ENCODE measurements around the gene CLDN4.
"Not testable (repeated sequence)": the region's sequence is repeated elsewhere in the genome, so short reads cannot be mapped to it uniquely, and the experiment has no call there.

Gene CLDN4

DNA sequence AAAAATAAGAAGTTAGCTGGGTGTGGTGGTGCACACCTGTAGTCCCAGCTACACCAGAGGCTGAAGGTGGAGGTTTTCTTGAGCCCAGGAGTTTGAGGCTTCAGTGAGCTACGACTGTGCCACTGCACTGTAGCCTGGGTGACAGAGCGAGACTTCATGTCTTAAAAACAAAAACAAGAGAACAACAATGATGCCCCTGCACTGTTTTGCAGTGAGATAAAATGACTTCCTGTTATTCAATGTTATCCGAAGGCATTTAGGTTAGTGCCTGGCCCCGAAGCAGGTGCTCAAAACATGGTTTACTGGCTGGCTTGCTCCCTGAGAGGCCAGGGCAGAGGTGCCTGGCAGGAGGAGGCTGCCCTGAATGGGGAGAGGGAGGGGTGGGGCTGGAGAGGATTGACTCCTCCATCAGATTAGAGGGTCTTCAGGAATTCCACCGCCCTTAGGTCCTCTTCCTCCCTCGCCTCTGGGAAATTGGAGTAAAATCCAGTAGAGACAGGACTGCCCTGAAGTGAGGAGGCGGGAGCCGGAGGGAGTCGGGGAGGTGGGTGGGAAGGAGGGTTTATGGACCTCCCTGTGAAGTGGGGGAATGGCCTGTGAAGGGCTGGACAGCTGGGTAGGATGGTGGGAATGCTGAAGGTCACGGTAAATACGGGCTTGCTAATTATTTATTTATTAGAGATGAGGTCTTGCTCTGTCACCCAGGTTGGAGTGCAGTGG is 6.8 kb upstream of the CLDN4 start:
- no peak for DNase-seq

DNA sequence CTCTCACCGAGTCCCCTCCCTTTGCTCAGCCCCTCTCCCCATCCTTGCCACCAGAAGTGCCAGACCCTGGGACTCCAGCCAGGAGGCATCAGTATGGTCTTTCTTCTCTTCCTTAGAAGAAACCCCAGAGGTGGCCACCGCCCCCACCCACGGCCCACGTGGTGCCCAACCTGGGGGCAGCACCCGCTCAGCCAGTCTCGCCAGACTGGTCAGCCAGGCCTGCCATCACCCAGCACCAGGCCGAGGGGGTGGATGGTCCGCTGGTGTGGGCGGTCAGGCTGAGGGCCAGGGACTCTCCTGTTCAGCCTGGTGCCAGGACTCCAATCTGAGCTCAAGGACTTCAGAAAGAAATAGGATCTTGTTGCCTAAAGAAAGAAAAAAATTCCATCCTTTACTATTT is 5.8 kb upstream of the CLDN4 start:
- no peak for DNase-seq

DNA sequence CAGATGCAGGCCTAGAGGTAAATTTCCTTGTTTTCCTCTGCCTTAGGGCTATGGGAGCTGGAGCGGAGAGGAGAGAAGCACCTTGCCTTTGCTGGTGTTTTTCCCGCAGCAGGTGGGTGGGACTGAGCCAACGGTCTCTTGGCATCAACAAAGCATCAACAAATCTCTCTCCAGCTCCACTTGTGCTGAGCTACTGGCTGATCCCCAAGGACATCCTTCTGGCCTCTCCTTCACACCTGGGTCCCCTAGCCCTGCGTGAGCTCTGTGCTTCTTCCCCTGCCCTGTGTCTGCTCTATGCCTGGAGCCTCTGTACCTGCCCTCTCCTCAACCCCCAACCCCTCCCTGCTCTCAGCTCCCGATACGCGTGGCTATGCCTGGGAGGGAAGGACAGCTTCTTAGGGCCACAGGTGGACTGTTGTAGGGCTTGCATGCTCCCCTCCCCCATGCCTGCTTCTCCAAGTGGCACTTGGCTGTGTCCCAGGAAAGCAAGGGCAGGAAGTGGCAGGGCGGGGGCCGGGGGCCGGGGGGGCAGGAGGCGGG is 3.2 kb upstream of the CLDN4 start:
- DNase-seq, result no peak

DNA sequence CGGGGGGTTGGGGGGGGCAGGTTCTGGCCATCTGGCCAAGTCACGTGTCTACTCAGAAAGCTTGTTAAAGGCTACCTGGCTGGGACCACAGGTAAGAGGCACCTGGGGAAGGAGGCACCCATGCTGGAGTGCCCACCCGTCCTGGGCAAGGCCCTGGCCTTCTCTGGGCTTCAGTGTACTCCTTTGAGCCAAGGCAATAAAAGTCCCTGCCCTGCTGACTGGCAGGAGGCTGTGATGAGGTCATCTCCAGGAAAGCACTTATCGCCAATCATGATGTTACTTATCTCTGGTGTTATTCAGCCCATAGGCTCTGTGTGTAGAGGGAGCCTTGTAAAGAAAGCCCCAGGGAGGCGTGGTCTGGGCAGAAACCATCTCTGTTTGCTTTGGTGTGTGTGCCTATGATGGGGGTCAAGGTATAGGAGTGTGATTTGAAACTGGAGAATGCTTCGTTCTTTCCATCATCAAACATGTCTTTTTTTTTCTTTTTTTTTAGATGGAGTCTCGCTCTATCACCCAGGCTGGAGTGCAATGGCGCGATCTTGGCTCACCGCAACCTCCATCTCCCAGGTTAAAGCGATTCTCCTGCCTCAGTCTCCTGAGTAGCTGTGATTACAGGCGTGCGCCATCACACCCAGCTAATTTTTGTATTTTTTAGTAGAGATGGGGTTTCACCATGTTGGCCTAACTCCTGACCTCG is 2.5 kb upstream of the CLDN4 start:
- DNase-seq, result no peak

DNA sequence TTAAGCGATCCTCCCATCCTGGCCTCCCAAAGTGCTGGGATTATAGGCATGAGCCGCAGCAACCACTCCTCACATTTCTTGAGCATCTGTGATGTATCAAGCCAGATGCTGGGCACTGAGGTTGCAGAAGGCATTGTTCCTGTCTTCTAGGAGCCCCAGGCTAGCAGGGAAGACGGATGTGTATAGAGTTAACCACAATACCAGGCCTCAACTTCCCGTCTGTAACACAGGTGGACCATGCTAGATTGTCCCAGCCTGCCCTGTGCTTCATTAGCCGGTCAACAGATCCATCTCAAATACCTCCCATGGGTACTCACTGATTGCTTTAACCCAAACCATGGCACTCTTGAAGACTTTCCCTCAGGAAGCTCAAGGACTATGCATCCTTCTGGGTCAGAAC is 1.8 kb upstream of the CLDN4 start:
- DNase-seq, result no peak

DNA sequence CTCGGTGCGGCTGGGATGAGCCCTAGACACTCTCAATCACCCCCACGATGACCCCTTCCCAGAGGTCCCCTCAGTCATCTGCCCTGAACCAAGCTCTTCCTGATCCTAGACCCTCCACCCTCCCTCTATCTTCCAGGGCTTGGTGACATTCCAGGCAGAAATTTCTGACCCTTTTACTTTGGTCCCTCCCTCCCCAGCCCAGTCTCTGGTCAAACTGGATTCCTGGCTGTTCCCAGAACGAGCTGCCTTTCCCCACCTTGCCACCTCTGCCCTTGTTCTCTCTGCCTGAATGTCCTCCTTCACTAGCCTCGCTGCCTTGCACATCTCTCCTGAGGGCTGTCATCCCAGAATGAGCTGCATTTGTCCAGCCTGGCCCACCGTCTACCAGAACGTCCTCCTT is 1.3 kb upstream of the CLDN4 start:
- DNase-seq, result no peak

DNA sequence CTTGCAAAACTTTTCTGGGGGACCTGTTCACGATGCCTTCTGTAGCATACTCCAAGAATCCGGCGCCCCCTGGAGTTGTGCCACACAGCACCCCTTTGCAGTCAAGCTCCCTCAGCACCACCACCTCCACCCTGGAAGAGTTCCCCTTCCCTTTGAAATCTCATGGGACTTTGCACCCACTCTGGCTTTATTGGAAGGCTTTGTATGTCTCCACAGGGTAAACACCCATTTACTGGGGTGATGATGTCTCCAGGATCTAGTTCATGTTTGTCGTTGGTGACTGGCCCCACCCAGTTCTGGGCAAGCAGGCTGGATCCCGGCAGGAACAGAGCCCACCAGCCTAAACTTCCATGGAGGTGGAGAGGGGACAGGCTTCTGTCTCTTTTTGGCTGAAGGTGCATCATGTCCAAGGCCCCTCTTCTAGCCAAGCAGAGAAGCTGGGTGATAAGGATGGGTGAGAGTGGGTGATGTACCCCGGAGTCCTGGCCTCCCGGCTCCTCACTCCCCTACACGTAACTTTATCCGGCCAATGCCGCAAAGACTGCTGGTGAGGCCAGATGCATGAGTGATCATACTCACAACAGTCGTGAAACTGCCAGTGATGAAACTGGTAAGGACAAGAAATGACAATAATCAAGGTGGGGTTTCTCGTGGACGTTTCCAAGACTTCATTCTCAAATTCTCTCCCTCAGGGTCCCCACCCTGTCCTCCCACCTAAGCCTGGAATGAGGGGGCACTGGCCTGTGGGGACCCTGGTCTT is 695 bp upstream of the CLDN4 start:
- no peak for DNase-seq

DNA sequence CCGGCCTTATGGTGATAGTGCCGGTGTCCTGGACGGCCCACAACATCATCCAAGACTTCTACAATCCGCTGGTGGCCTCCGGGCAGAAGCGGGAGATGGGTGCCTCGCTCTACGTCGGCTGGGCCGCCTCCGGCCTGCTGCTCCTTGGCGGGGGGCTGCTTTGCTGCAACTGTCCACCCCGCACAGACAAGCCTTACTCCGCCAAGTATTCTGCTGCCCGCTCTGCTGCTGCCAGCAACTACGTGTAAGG is 713 bp downstream of the CLDN4 start:
- DNase-seq, result no peak

DNA sequence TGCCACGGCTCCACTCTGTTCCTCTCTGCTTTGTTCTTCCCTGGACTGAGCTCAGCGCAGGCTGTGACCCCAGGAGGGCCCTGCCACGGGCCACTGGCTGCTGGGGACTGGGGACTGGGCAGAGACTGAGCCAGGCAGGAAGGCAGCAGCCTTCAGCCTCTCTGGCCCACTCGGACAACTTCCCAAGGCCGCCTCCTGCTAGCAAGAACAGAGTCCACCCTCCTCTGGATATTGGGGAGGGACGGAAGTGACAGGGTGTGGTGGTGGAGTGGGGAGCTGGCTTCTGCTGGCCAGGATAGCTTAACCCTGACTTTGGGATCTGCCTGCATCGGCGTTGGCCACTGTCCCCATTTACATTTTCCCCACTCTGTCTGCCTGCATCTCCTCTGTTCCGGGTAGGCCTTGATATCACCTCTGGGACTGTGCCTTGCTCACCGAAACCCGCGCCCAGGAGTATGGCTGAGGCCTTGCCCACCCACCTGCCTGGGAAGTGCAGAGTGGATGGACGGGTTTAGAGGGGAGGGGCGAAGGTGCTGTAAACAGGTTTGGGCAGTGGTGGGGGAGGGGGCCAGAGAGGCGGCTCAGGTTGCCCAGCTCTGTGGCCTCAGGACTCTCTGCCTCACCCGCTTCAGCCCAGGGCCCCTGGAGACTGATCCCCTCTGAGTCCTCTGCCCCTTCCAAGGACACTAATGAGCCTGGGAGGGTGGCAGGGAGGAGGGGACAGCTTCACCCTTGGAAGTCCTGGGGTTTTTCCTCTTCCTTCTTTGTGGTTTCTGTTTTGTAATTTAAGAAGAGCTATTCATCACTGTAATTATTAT is 1.2 kb downstream of the CLDN4 start:
- no peak for DNase-seq

DNA sequence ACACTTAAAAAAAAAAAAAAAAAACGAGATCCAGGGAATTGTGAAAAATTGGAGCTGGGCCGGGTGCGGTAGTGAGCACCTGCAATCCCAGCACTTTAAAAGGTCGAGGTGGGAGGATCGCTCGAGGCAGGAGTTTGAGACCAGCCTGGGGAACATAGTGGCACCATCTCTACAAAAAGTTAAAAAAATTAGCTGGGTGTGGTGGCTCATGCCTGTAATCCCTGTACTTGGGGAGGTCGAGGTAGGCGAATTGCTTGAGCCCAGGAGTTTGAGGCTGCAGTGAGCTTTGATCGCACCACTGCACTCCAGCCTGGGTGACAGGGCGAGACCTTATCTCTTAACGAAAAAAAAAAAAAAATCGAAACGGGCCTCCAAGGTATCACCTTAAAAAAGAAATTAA is 2.0 kb downstream of the CLDN4 start:
- DNase-seq, result no peak

DNA sequence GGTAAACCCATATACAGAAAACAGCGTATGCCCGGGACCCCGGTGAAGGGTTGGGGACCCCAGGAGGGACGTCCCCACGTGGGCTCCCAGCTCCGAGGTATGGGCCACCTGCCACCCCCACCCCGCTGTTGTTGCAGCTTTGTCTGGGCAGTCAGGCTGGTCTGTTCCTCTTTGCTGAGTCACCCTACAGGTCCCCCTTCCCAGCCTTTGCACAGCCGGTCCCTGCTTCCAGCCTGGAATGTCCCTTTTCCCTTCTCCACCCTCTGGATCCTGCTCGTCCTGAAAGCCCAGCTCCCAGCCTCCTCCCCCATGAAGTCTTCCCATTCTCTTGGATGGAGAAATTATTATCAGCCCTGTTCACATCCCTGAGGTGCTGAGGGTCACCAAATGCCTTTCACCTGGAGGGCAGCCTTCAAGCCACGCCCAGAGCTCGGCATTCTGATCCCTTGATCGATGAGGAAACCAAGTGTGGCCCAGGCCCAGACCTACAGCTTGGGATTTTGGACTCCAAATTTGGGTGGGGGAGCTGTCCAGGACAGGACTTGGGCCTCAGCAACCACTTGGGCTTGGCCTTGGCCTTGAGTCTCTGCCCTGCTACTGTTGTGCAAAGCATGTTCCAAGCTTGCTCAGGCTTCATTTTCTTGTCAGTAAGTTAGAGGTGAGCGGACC is 2.6 kb downstream of the CLDN4 start:
- DNase-seq, result no peak

DNA sequence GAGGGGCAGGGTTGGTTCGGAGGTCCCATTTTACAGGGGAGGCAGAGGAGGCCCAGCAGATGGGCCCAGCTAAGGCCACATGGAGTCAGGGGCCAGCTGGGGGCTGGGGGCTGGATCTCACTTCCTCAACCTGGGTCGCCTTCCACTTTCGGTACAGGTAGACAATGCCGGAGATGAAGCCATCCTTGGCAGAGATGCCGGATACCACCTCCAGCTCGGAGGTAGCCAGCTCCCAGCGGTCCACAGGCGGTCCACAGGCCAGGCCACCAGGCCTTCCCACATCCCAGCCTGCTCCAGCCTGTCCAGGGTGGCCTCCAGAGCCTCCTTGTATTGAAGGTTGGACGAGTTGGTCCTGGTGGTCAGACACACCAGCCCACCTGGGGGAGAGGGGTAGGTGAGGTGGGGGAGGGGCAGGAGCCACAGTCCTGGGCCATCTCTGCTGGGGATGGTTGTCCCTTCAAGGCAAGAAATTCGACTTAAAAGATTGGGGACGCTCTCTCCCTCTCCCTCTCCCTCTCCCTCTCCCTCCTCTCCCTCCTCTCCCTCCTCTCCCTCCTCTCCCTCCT is 3.9 kb downstream of the CLDN4 start:
- no peak for DNase-seq

DNA sequence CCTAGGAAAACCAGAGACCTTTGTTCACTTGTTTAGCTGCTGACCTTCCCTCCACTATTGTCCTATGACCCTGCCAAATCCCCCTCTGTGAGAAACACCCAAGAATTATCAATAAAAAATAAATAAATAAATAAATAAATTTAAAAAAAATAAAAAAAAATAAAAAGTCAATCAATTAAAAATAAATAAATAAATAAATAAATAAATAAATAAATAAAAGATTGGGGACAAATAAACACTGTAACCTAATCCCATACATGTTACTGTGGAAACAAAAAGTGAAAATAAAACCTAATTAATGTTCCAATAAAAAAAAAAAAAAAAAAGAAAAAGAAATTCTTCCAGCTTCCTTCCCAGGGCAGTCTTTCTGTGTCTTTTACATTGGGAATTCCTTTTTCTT is 6.4 kb downstream of the CLDN4 start:
- not testable (repeated sequence) for DNase-seq

DNA sequence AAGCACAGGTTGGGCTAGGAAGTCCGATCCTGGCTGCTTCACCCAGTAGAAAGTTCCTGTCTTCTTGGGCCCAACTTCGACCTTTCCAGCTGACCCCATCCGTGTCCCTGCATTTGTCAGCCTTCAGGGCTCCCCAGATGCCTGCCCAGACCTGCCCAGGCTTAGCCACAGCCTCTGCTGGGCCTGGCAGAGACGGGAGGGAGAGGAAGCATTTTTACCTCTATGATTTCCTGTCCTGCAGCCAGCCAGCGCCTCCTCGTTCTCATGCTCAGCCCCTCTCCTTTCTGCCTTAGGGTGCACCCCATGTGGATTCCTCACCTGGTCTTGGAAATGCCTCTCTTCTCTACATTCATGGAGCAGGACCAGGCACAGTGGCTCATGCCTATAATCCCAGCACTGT is 7.8 kb downstream of the CLDN4 start:
- DNase-seq, result no peak

DNA sequence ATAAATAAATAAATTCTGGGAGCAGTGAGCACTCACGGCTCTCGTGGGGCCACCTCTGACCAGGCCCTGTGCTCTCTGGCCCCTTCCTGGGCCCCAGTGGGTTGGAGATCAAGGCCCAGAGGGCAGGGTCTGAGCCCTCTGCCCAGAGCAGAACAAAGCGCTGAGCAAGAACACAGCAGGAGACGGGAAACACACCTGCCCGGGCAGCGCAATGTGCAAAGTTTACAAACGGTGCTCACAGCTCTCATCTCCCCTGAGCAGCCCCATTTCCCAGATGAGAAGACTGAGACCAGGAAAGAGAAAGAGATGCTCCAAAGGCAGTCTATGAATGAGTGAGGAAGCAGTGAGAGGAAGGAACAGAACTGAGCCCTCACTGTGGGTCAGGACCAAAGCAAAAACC is 8.5 kb downstream of the CLDN4 start:
- DNase-seq, result no peak

DNA sequence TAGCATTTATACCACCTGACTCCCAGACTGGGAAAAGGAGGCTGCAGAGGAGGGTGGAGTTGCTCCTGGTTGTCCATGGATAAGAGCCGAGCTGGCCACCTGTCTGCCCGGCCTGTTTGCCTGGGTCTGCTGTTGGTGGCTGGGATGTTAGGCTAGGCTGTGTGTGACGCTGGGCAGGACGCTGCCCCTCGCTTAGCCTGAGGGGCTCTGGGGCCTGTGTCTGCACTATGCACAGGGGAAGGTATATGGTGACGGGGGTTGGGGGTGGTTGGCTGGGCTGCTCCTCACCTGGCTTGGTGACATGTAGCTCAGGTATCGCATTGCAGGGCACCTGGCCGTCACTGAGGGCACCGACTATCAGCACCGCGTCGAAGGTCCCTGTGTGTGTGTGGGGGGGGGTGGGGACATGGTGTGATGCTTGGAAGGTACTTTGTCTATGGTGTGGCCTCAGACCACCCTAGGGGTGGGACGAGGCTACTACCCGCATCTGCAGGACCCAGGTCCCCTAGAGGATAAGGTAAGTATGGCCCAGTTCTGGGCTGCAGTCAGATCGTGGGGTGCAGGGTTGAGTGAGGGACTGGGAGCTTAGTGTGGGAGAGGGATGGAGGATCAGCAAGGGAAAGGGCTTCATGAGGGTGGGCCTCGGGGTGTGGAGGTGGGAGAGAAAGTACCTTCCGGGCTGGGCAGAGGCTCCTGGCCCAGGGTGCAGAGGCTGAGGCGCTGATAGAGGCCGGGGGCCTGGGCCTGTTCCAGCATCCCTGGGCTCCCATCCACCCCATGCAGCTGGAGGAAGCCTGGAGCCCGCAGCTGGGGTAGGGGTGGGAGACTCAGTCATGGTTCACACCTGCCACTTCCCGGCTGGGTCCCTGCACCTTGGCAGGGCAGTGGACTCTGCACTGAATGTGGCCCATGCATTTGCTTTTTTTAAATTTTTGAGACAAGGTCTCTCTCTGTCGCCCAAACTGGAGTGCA is 9.2 kb downstream of the CLDN4 start:
- no peak for DNase-seq

DNA sequence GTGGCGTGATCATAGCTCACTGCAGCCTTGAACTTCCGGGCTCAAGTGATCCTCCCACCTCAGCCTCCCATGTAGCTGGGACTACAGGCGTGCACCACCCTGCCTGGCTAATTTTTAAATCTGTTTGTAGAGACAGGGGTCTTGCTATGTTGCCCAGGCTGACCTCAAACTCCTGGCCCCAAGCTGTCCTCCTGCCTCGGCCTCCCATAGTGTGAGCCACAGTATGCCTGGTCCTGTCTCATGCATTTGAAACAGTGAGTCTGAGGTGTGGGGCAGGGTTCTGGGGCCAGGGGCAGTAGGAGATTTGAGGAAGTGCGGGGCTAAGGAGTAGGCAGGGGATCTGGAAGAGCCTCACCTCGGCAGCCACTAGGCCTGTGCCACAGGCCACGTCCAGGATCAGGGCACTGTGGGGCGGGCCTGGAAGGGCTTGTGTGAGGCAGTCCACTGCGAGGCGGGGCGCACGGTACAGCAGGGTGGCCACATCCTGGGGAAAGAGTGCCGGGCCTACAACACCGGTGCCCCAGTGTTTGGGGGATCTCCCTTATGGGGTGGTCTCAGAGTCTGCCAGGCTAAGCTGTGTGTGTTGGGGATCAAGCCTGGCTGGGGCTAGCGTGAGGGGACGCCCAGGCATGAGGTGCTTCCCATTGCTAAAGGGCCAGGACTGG is 10.1 kb downstream of the CLDN4 start:
- no peak for DNase-seq

DNA sequence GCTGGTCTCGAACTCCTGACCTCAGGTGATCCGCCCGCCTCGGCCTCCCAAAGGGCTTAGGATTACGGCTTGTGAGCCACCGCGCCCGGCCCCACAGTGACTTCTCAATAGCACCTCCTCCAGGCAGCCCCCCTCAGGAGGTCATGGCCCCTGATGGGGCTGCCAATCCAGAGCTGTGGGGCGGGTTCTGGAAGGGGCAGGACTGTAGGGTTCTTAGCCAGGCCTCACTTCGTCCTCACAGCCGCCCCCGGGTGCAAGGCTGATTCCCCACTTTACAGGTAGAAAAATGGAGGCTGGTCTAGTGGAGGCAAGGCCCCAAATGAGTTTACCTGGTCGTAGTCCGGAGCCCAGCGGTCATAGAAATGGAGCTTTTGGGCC is 10.9 kb downstream of the CLDN4 start:
- no peak for DNase-seq

DNA sequence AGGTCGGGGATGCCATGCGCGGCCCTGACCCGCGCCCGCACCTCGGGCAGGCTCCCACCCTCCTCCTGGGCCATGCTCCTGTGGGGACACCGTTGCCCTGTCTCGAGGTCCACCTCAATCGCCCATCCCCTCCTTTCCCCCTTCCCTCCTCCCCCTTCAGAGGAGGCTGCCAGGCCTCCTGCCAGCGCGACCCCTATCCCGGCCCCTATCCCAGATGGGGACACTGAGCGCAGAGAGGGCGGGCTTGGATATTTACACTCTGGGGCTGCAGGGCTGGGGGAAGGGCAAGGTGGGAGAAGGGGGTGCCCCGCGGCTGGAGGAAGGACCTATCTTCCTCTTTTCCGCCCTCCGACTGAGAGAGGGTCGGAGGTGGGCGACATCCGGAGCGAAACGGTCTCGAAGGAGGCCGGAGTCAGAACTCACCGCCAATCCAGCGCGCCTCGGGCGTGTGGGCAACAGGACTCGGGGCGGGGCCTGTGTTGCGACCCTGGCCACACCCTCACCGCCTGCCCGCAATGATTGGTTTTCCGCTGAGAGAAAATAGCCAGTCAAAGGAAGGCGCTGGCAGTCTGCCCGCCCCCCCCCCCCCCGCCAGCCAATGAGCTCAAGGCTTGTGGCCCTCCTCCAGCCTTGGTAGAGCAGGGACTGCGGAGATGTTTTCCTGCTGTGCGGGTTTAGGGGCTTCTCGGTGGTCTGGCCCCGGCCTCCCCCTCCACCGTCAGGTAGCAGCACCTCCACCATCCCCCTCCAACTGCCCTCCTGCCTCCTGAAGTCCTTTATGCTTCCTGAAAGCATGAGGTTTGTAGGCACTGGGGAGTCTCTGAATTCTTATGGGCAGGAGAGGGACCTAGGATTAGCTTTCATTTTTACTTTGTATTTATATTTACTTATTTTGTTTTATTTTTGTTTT is 11.5 kb downstream of the CLDN4 start, which contains the start of gene METTL27:
Gene METTL27, minus strand, starts transcription at position 450 of the 910 bp plus-strand sequence. Its CDS starts 376 bp downstream, at position 74.
- peak; percentile 96 for DNase-seq
